Panc1 (cell line): Measurements from ENCODE around the gene SOX12.

Experiments used
- CTCF ChIP-seq: fragments of 450-650 bp; IDR thresholded peaks from 2 replicates; pipeline ENCODE4 v1.5.1; 2017; ENCODE audit warnings: mild to moderate bottlenecking
- POLR2AphosphoS5 ChIP-seq: IDR thresholded peaks from 2 replicates; pipeline ENCODE4 v1.6.1; 2012; ENCODE audit warnings: mild to moderate bottlenecking, low read depth, low read length, moderate library complexity
- REST ChIP-seq, 2 experiments: IDR thresholded peaks; 2 replicates each; pipeline ENCODE4 v1.6.1; 2011 to 2012; ENCODE audit warnings: low read depth in 2 of 2, control low read depth in 1 of 2, low read length in 1 of 2, mild to moderate bottlenecking in 1 of 2, moderate library complexity in 1 of 2; ENCODE audit not compliant: insufficient read depth in 1 of 2
- TCF7L2 ChIP-seq: IDR thresholded peaks from 2 replicates; pipeline ENCODE4 v1.6.1; 2011; ENCODE audit warnings: mild to moderate bottlenecking, low read depth, low read length, inconsistent platforms

GRCh38 chr20:313402-313801, 11.9 kb upstream of the SOX12 start:
- TF ChIP-seq CTCF: no peak
- no peak for TF ChIP-seq TCF7L2
- no peak for TF ChIP-seq POLR2AphosphoS5
- no peak for TF ChIP-seq REST (IDR thresholded peaks at IDR 0.05; ENCODE audit: insufficient read depth in 1 of 2, low read depth in 2 of 2, low read length in 1 of 2)
